HG03196 (cell line): Measurements from ENCODE around the gene PRKCZ.

Experiments used
- ATAC-seq: cut with Tn5 transposase; IDR thresholded peaks from one replicate; pipeline ENCODE4 v1.9.1; 2021; ENCODE audit not compliant: unreplicated experiment

Gene PRKCZ

GRCh38 chr1:2061065-2061778, 11.0 kb downstream of the PRKCZ start:
- ATAC-seq, result no peak

GRCh38 chr1:2065699-2066098, 15.5 kb downstream of the PRKCZ start:
- ATAC-seq, result no peak

- ATAC-seq, result no peak
Measured at GRCh38 chr1:2067393-2067792, 17.2 kb downstream of the PRKCZ start.

GRCh38 chr1:2067981-2068380, 17.8 kb downstream of the PRKCZ start:
- no peak for ATAC-seq

GRCh38 chr1:2068951-2069350, 18.7 kb downstream of the PRKCZ start:
- no peak for ATAC-seq

- ATAC-seq, result no peak
Measured at GRCh38 chr1:2070016-2070415, 19.8 kb downstream of the PRKCZ start.

GRCh38 chr1:2070800-2071530, 20.8 kb downstream of the PRKCZ start:
- ATAC-seq, result no peak

GRCh38 chr1:2072109-2072806, 22.0 kb downstream of the PRKCZ start:
- no peak for ATAC-seq

GRCh38 chr1:2072891-2073290, 22.7 kb downstream of the PRKCZ start:
- no peak for ATAC-seq

GRCh38 chr1:2073382-2074230, 23.4 kb downstream of the PRKCZ start:
- ATAC-seq, result no peak

GRCh38 chr1:2074396-2074795, 24.2 kb downstream of the PRKCZ start:
- ATAC-seq, result no peak

GRCh38 chr1:2074944-2075740, 24.9 kb downstream of the PRKCZ start:
- ATAC-seq, result no peak

GRCh38 chr1:2076826-2077225, 26.6 kb downstream of the PRKCZ start:
- ATAC-seq, result no peak

GRCh38 chr1:2078170-2078569, 28.0 kb downstream of the PRKCZ start:
- ATAC-seq, result no peak

- no peak for ATAC-seq
Measured at GRCh38 chr1:2079396-2080085, 29.3 kb downstream of the PRKCZ start.

- no peak for ATAC-seq
Measured at GRCh38 chr1:2080140-2080539, 29.9 kb downstream of the PRKCZ start.

- ATAC-seq, result no peak
Measured at GRCh38 chr1:2080884-2081283, 30.7 kb downstream of the PRKCZ start.

- ATAC-seq, result no peak
Measured at GRCh38 chr1:2081326-2081885, 31.2 kb downstream of the PRKCZ start.

GRCh38 chr1:2082064-2082463, 31.9 kb downstream of the PRKCZ start:
- no peak for ATAC-seq
